A172 (cell line): ENCODE results near the gene SEMA6A. TPM values are rescaled to one million over a fixed set of nuclear protein-coding genes. Genes with fewer than 3 reads are reported as not detected.

ENCODE experiments used
- DNase-seq: peaks from one replicate; pipeline ENCODE4 v3.0.0-alpha.2; 2015; ENCODE audit warnings: low spot score
- total RNA-seq: library from RNA; depleted of rRNA; stranded (reverse); fragments of >200 nt; shearing (Covaris generic); gene quantifications from 2 replicates; pipeline ENCODE4 v1.2.3, GENCODE V29; 2014

Gene SEMA6A
- total RNA-seq, 1 experiment from 2014 or later, result 1.5 TPM

- no peak for DNase-seq
Observed at GRCh38 chr5:116406306-116407041, 168.1 kb downstream of the SEMA6A start.

GRCh38 chr5:116404792-116405191, 169.8 kb downstream of the SEMA6A start:
- no peak for DNase-seq

DNA sequence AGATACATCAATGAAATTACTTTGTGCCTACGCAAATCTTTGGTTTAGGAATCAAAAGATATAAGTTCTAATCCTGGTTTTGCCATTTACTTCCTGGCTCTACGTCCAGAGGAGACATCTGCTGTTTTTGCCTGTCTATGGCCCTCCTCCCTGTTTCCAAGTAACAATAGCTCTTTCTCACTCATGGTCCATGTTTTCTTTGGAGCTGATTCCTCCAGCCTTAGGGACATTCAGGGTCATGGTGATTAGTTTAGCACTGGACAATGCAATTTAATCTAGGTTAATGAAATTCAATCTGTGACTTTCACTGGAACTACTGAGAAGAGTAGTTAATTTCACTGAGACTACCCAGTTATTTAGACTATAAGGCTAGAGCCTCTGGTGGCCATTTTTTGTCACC, 170.6 kb downstream of the SEMA6A start:
- DNase-seq, result no peak

GRCh38 chr5:116402235-116402634, 172.4 kb downstream of the SEMA6A start:
- no peak for DNase-seq

- DNase-seq, result no peak
Observed at GRCh38 chr5:116401576-116401975, 173.0 kb downstream of the SEMA6A start.

GRCh38 chr5:116396476-116397099, 178.0 kb downstream of the SEMA6A start:
- no peak for DNase-seq

DNA sequence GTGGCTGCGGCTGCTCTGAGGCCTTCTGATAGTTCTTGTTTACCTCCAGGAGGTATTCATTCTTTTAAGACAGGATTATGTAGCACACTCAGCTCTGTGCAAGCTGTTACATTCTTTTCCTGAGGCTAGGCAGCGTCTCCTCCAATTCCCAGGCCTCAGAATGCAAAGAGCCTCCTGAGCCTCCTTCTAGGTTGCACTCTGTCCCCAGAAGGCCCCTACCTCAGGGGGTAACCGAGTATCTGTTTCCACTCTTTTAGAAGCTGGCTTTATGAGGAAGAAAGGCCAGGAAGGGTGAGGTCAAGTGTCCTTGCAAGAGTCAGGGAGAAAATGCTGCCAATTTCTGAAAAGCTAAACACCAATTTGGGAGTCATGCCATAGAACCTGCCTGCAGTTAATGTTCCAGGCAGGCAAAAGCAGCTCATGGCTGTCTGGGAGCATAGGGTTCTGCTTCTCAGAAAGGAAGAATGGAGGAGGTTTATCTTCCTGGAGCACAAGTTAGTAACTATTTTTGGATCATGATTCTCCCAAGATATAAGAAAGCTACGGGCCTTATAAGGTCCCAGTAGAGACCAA, 178.9 kb downstream of the SEMA6A start:
- DNase-seq, result no peak

- DNase-seq, result no peak
Observed at GRCh38 chr5:116395226-116395625, 179.4 kb downstream of the SEMA6A start.

GRCh38 chr5:116394186-116394867, 180.3 kb downstream of the SEMA6A start:
- no peak for DNase-seq
